ENCODE results near the gene MCF2L. TPM values are rescaled to one million over a fixed set of nuclear protein-coding genes. Genes with fewer than 3 reads are reported as not detected.
A peak's percentile ranks its signal among the peaks of the same experiment; 100 is the strongest.

The MCF2L gene
- polyA plus RNA-seq, 2 donors: 10.9 to 19.4 TPM

DNA sequence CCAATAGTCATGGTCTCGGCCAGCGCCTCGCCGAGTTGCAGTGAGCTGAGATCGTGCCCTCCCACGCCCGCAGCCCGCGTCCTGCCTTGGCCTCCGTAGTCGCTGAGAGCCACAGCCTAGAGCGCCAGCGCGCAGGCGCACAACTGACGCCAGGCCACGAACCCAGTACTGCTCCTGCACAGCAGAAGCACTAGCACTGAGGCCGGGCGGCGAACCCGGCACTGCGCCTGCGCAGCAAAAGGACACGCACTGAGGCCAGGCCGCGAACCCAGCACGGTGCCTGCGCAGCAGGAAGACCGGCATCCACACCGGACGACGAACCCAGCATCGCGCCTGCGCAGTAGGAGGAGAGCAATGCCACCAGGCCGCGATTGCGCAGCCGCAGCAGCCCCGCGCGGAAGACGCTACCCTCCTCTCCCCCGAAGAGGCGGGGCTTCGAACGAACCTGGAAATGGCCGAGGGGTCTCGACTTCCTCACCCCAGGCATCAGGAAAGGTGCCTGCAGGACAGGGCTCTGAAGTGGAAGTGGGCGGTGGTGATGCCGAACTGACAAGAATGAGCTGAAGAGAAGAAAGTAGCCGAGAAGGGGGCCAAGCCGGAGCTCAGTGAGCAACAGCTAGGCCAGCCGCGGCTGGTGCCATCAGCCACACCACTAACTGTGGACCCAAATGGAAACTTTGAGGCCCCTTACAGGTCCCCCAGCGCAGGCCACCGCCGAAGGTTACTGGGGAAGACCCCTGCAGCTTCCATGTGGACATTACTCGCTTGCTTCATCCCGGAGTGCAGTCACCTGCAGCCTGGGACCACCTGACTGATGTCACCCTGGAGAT lies 161.1 kb downstream of the MCF2L start:
- Histone ChIP-seq H3K27me3 (ENCODE audit: control insufficient read depth in 1 of 2, insufficient read depth in 2 of 2, low read length in 2 of 2) (no peaks in the 10 kb centered on the region), H3K4me1 (ENCODE audit: control insufficient read depth in 2 of 2, insufficient read depth in 2 of 2, low read length in 1 of 2) (no peaks in the 10 kb centered on the region), H3K36me3 (ENCODE audit: control insufficient read depth in 2 of 2, insufficient read depth in 2 of 2, low read length in 1 of 2) (no peaks in the 10 kb centered on the region), H3K27ac (ENCODE audit: low read depth in 2 of 2, low read length in 1 of 2) (no peak overlapping the region), H3K4me3 (ENCODE audit: low read depth in 1 of 2, low read length in 2 of 2) (peak overlapping the region in 1 of 2 donors; percentile 31), H3K9me3 (ENCODE audit: control insufficient read depth in 2 of 2, insufficient read depth in 1 of 2, low read depth in 1 of 2, low read length in 1 of 2) (no peaks in the 10 kb centered on the region)
- WGBS, 2 donors: 41 to 51% methylated on average over 59 to 60 of the region's 60 CpGs

DNA sequence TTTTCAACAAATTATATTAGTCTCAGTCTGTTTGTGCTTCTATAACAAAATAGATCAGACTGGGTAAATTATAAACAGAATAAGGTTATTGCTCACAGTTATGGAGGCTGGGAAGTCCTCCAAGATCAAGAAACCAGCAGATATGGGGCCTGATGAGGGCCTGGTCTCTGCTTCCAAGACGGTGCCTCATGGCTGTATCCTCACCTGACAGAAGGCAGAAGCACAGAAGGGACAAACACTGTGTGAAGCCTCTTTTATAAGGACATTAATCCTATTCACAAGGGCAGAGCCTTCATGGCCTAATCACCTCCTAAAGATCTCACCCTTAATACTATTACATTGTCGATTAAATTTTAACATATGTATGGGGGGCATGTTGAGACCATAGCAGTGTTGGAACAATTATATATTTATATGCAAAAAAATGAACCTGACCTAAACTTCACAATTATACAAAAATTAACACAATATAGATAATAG lies 166.3 kb downstream of the MCF2L start:
- Histone ChIP-seq H3K4me3 (ENCODE audit: low read depth in 1 of 2, low read length in 2 of 2) (no peak overlapping the region), H3K36me3 (ENCODE audit: control insufficient read depth in 2 of 2, insufficient read depth in 2 of 2, low read length in 1 of 2) (no peaks in the 10 kb centered on the region), H3K27ac (ENCODE audit: low read depth in 2 of 2, low read length in 1 of 2) (no peak overlapping the region), H3K4me1 (ENCODE audit: control insufficient read depth in 2 of 2, insufficient read depth in 2 of 2, low read length in 1 of 2) (peaks cover 0 to 2% of the 10 kb centered on the region in 2 donors), H3K9me3 (ENCODE audit: control insufficient read depth in 2 of 2, insufficient read depth in 1 of 2, low read depth in 1 of 2, low read length in 1 of 2) (no peaks in the 10 kb centered on the region), H3K27me3 (ENCODE audit: control insufficient read depth in 1 of 2, insufficient read depth in 2 of 2, low read length in 2 of 2) (no peaks in the 10 kb centered on the region)
- 72 to 94% methylated on average over 2 of the region's 2 CpGs for WGBS, 2 donors

DNA sequence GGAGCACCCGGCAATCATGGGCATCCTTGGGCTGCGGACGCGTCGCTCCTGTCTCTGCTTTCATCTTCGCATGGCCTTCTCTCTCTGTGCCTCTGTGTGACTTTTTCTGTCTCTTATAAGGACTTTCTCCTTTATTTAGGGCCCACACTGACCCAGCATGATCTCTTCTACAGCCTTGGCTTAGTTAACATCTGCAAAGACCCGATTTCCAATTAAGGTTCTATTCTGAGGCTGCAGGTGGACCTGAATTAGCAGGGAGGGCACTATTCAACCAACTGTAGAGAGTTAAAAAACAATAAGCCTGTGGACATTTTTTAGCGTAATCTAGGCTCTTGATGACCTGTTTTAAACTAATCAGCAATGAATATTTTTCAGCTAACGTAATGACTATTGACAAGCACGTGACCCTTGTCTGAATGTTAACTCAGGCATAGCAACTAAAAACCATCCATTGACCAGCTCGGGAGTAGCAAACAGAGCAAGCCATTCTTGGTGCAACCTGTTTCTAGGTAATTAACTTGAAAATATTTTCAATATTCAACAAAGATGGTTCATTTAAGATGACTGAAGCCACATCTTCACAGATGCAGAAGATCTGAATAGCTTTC lies 168.8 kb downstream of the MCF2L start:
- Histone ChIP-seq H3K27me3 (ENCODE audit: control insufficient read depth in 1 of 2, insufficient read depth in 2 of 2, low read length in 2 of 2) (no peaks in the 10 kb centered on the region), H3K4me3 (ENCODE audit: low read depth in 1 of 2, low read length in 2 of 2) (no peak overlapping the region), H3K9me3 (ENCODE audit: control insufficient read depth in 2 of 2, insufficient read depth in 1 of 2, low read depth in 1 of 2, low read length in 1 of 2) (peaks cover 0 to 4% of the 10 kb centered on the region in 2 donors), H3K27ac (ENCODE audit: low read depth in 2 of 2, low read length in 1 of 2) (no peak overlapping the region), H3K4me1 (ENCODE audit: control insufficient read depth in 2 of 2, insufficient read depth in 2 of 2, low read length in 1 of 2) (peaks cover 0 to 2% of the 10 kb centered on the region in 2 donors), H3K36me3 (ENCODE audit: control insufficient read depth in 2 of 2, insufficient read depth in 2 of 2, low read length in 1 of 2) (no peaks in the 10 kb centered on the region)
- 78 to 85% methylated on average over 11 of the region's 11 CpGs for WGBS, 2 donors

DNA sequence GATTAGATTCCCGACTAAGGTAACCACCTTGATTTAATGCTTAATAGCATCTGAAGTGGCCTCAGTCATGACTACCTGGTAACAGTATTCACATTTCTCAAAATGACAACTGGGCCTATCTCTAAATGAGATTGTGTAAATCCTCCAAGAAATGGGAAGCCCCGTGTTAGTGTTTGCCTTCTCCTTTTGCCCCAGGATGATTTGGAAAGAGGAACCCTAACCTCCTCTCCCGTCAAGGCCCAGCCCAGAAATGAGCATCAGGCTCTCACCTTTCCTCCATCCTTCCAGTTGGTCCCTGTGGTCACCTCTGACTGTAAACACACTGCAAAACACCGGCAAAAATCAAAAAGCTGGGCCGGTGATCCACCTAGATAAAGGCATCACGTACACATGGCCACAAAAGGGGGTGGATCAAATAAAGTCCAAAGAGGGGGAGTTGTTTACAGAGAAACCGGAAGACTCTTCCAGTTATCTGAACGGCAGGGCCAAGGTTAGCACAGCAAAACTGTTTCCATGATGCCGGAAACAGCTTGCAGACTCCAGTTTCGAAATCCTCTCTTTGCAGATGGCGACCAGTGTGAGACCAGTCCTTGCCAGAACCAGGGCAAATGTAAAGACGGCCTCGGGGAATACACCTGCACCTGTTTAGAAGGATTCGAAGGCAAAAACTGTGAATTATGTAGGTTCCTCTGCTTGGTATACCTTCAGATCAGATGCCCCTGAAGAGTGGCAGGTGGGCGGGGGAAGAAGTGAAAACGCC lies 170.0 kb downstream of the MCF2L start:
- H3K36me3 ChIP-seq (ENCODE audit: control insufficient read depth in 2 of 2, insufficient read depth in 2 of 2, low read length in 1 of 2): no peaks in the 10 kb centered on the region
- H3K4me3 ChIP-seq (ENCODE audit: low read depth in 1 of 2, low read length in 2 of 2): no peak overlapping the region
- WGBS, 2 donors: 70 to 72% methylated on average over 16 of the region's 16 CpGs
- peaks cover 0 to 4% of the 10 kb centered on the region in 2 donors for H3K9me3 ChIP-seq (ENCODE audit: control insufficient read depth in 2 of 2, insufficient read depth in 1 of 2, low read depth in 1 of 2, low read length in 1 of 2)
- H3K27ac ChIP-seq (ENCODE audit: low read depth in 2 of 2, low read length in 1 of 2): no peak overlapping the region
- peaks cover 0 to 2% of the 10 kb centered on the region in 2 donors for H3K4me1 ChIP-seq (ENCODE audit: control insufficient read depth in 2 of 2, insufficient read depth in 2 of 2, low read length in 1 of 2)
- no peaks in the 10 kb centered on the region for H3K27me3 ChIP-seq (ENCODE audit: control insufficient read depth in 1 of 2, insufficient read depth in 2 of 2, low read length in 2 of 2)

DNA sequence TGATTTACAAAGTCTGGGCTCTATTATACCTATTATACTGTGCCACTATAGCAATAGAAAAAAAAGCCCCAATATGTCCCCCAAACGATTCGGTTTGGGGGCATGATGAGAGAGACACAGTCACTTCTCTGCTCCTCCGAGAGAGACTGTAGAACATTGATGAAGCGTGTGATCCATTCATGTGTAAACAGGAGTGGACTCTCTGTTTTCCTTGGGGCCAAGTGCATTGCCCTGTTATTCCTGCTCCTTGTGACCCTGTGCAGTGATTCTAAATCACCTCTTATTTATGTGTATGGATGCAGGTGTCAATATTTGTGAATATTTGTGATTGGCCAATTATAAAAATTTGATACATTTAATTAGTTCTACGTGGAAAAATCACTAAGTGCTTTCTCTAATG lies 170.6 kb downstream of the MCF2L start:
- Histone ChIP-seq H3K4me3 (ENCODE audit: low read depth in 1 of 2, low read length in 2 of 2) (no peak overlapping the region), H3K4me1 (ENCODE audit: control insufficient read depth in 2 of 2, insufficient read depth in 2 of 2, low read length in 1 of 2) (peaks cover 0 to 2% of the 10 kb centered on the region in 2 donors), H3K27me3 (ENCODE audit: control insufficient read depth in 1 of 2, insufficient read depth in 2 of 2, low read length in 2 of 2) (no peaks in the 10 kb centered on the region), H3K27ac (ENCODE audit: low read depth in 2 of 2, low read length in 1 of 2) (no peak overlapping the region), H3K36me3 (ENCODE audit: control insufficient read depth in 2 of 2, insufficient read depth in 2 of 2, low read length in 1 of 2) (no peaks in the 10 kb centered on the region), H3K9me3 (ENCODE audit: control insufficient read depth in 2 of 2, insufficient read depth in 1 of 2, low read depth in 1 of 2, low read length in 1 of 2) (peaks cover 0 to 4% of the 10 kb centered on the region in 2 donors)
- WGBS, 2 donors: 80 to 81% methylated on average over 5 of the region's 5 CpGs

DNA sequence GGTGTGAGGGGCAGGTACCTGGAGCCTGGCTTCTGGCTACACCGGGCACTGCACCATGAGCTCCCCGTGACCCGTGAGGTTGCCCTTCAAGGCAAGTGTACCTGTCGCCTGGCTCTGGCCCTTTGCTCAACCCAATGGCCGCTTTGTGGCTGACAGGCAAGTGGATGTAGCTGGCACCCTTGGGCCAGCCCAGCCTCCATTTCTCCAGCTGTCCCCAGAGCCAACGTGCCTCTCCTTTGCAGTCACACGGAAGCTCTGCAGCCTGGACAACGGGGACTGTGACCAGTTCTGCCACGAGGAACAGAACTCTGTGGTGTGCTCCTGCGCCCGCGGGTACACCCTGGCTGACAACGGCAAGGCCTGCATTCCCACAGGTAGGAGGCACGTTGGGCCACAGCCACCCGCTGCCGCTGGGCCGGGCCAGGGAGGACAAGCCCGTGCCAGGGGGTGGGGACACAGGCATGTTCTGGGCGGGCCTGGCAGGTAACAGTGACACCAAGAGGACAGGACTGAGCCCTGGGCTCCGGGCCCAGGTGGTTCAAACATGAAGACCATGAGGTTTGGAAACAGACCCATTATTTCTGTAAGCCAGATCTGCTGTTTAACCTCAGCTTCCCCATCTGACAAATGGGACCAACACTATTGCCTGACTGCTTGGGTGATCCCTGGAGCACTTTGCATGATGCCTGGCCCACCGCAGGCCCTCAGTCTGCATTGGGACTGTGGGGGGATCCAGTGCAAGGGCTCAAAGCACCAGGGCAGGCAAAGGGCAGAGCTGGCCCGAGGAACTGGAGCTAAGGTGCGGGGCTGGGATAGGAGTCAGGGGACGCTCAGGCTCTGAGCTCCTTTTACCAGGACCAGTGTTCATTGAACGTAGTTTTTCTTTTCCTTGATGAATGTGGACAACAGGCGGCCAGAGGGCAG lies 171.9 kb downstream of the MCF2L start:
- H3K36me3 ChIP-seq (ENCODE audit: control insufficient read depth in 2 of 2, insufficient read depth in 2 of 2, low read length in 1 of 2): no peaks in the 10 kb centered on the region
- H3K27me3 ChIP-seq (ENCODE audit: control insufficient read depth in 1 of 2, insufficient read depth in 2 of 2, low read length in 2 of 2): no peaks in the 10 kb centered on the region
- H3K27ac ChIP-seq (ENCODE audit: low read depth in 2 of 2, low read length in 1 of 2): no peak overlapping the region
- H3K4me3 ChIP-seq (ENCODE audit: low read depth in 1 of 2, low read length in 2 of 2): no peak overlapping the region
- H3K4me1 ChIP-seq (ENCODE audit: control insufficient read depth in 2 of 2, insufficient read depth in 2 of 2, low read length in 1 of 2): peaks cover 0 to 2% of the 10 kb centered on the region in 2 donors
- peaks cover 0 to 4% of the 10 kb centered on the region in 2 donors for H3K9me3 ChIP-seq (ENCODE audit: control insufficient read depth in 2 of 2, insufficient read depth in 1 of 2, low read depth in 1 of 2, low read length in 1 of 2)
- 83 to 87% methylated on average over 26 of the region's 26 CpGs for WGBS, 2 donors

DNA sequence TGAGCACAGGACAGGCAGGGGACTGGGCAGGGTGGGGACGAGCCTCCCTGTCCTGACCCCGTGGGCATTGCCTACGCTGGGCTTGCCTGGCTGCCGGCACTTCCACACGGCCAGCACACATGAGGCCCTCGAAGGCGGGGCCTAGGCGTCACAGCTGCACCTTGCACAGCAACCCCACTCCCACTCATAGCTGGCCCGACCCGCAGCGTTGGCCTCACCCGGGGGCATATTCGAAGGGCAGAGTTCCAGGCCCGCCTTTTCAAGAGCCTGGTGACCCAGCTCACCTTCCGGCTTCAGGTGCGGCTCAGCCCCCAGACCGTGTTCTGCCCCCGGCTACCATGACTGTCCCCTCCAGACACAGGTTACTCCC lies 172.6 kb downstream of the MCF2L start:
- H3K4me3 ChIP-seq (ENCODE audit: low read depth in 1 of 2, low read length in 2 of 2): no peak overlapping the region
- peaks cover 0 to 2% of the 10 kb centered on the region in 2 donors for H3K4me1 ChIP-seq (ENCODE audit: control insufficient read depth in 2 of 2, insufficient read depth in 2 of 2, low read length in 1 of 2)
- no peak overlapping the region for H3K27ac ChIP-seq (ENCODE audit: low read depth in 2 of 2, low read length in 1 of 2)
- 81% methylated on average over 17 to 18 of the region's 18 CpGs for WGBS, 2 donors
- H3K27me3 ChIP-seq (ENCODE audit: control insufficient read depth in 1 of 2, insufficient read depth in 2 of 2, low read length in 2 of 2): no peaks in the 10 kb centered on the region
- H3K36me3 ChIP-seq (ENCODE audit: control insufficient read depth in 2 of 2, insufficient read depth in 2 of 2, low read length in 1 of 2): no peaks in the 10 kb centered on the region
- H3K9me3 ChIP-seq (ENCODE audit: control insufficient read depth in 2 of 2, insufficient read depth in 1 of 2, low read depth in 1 of 2, low read length in 1 of 2): peaks cover 0 to 4% of the 10 kb centered on the region in 2 donors

DNA sequence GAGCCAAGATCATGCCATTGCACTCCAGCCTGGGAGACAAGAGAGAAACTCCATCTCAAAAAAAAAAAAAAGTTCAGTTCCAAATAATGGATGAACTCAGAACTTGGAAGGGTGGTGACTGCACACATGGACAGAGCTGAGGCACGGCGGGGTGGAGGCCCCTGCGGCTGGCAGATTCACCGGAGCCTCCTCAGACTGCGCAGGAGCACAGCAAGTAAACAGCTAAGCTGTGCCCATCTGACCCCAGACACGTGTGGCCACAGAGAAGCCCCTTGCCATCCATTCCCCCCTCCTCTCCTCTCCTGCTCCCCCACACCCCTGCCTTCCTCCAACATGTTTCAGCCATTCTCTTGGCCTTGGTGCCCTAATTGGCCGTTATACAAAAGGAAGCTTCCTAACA lies 173.9 kb downstream of the MCF2L start:
- no peak overlapping the region for H3K4me3 ChIP-seq (ENCODE audit: low read depth in 1 of 2, low read length in 2 of 2)
- peaks cover 0 to 4% of the 10 kb centered on the region in 2 donors for H3K9me3 ChIP-seq (ENCODE audit: control insufficient read depth in 2 of 2, insufficient read depth in 1 of 2, low read depth in 1 of 2, low read length in 1 of 2)
- no peaks in the 10 kb centered on the region for H3K36me3 ChIP-seq (ENCODE audit: control insufficient read depth in 2 of 2, insufficient read depth in 2 of 2, low read length in 1 of 2)
- WGBS, 2 donors: 78 to 90% methylated on average over 7 of the region's 7 CpGs
- H3K4me1 ChIP-seq (ENCODE audit: control insufficient read depth in 2 of 2, insufficient read depth in 2 of 2, low read length in 1 of 2): peaks cover 0 to 2% of the 10 kb centered on the region in 2 donors
- no peak overlapping the region for H3K27ac ChIP-seq (ENCODE audit: low read depth in 2 of 2, low read length in 1 of 2)
- no peaks in the 10 kb centered on the region for H3K27me3 ChIP-seq (ENCODE audit: control insufficient read depth in 1 of 2, insufficient read depth in 2 of 2, low read length in 2 of 2)

All from esophagus (tissue), 2 donors.